ENCODE data around the gene PRKD2.
A peak's percentile ranks its signal among the peaks of the same experiment; 100 is the strongest.

Gene PRKD2

GRCh38 chr19:46741447-46741846, 24.5 kb upstream of the PRKD2 start:
- no peak for DNase-seq (ENCODE audit: low read depth)

GRCh38 chr19:46739290-46739771, 22.4 kb upstream of the PRKD2 start:
- DNase-seq (ENCODE audit: low read depth), result no peak

- DNase-seq (ENCODE audit: low read depth), result no peak
These were observed 20.9 kb upstream of the PRKD2 start for GRCh38 chr19:46737761-46738171.

- DNase-seq (ENCODE audit: low read depth), result no peak
These were observed 20.4 kb upstream of the PRKD2 start for GRCh38 chr19:46737298-46737654.

- no peak for DNase-seq (ENCODE audit: low read depth)
These were observed 19.8 kb upstream of the PRKD2 start for GRCh38 chr19:46736531-46737297.

- DNase-seq (ENCODE audit: low read depth), result no peak
These were observed 16.9 kb upstream of the PRKD2 start for GRCh38 chr19:46733690-46734292.

GRCh38 chr19:46732966-46733689, 16.2 kb upstream of the PRKD2 start:
- no peak for DNase-seq (ENCODE audit: low read depth)

- no peak for DNase-seq (ENCODE audit: low read depth)
These were observed 15.4 kb upstream of the PRKD2 start for GRCh38 chr19:46732172-46732938.

GRCh38 chr19:46731584-46731983, 14.7 kb upstream of the PRKD2 start:
- no peak for DNase-seq (ENCODE audit: low read depth)

- no peak for DNase-seq (ENCODE audit: low read depth)
These were observed 14.1 kb upstream of the PRKD2 start for GRCh38 chr19:46731007-46731501.

- no peak for DNase-seq (ENCODE audit: low read depth)
These were observed 13.7 kb upstream of the PRKD2 start for GRCh38 chr19:46730595-46730994.

GRCh38 chr19:46730187-46730586, 13.3 kb upstream of the PRKD2 start:
- no peak for DNase-seq (ENCODE audit: low read depth)

GRCh38 chr19:46729696-46730095, 12.8 kb upstream of the PRKD2 start:
- DNase-seq (ENCODE audit: low read depth), result no peak

- DNase-seq (ENCODE audit: low read depth), result peak; percentile 69
These were observed 11.9 kb upstream of the PRKD2 start for GRCh38 chr19:46728693-46729339.

- no peak for DNase-seq (ENCODE audit: low read depth)
These were observed 11.3 kb upstream of the PRKD2 start for GRCh38 chr19:46728208-46728607.

- DNase-seq (ENCODE audit: low read depth), result no peak
These were observed 10.8 kb upstream of the PRKD2 start for GRCh38 chr19:46727757-46728156.

- no peak for DNase-seq (ENCODE audit: low read depth)
These were observed 10.1 kb upstream of the PRKD2 start for GRCh38 chr19:46726971-46727501.

GRCh38 chr19:46726551-46726950, 9.6 kb upstream of the PRKD2 start:
- DNase-seq (ENCODE audit: low read depth), result no peak

GRCh38 chr19:46725859-46726393, 9.0 kb upstream of the PRKD2 start:
- DNase-seq (ENCODE audit: low read depth), result no peak

- DNase-seq (ENCODE audit: low read depth), result no peak
These were observed 8.3 kb upstream of the PRKD2 start for GRCh38 chr19:46725036-46725820.
